OCI-LY1 (cell line): ENCODE data around the gene UCP3.

Experiments
- EZH2 ChIP-seq: fragments of 200-600 bp; sonication (generic), shearing (Covaris generic); IDR thresholded peaks from 2 replicates; pipeline ENCODE4 v1.8.0; 2017; ENCODE audit warnings: borderline replicate concordance, mixed run types, mild to moderate bottlenecking, antibody characterized with exemption, low read length, moderate library complexity, mixed read lengths
- TF ChIP-seq, protein P1 (sequence below): fragments of 200-600 bp; sonication (generic), shearing (Covaris generic); IDR thresholded peaks from 2 replicates; pipeline ENCODE4 v1.5.1; 2017; ENCODE audit warnings: mild to moderate bottlenecking, antibody characterized with exemption, low read length, moderate library complexity, mixed read lengths

DNA sequence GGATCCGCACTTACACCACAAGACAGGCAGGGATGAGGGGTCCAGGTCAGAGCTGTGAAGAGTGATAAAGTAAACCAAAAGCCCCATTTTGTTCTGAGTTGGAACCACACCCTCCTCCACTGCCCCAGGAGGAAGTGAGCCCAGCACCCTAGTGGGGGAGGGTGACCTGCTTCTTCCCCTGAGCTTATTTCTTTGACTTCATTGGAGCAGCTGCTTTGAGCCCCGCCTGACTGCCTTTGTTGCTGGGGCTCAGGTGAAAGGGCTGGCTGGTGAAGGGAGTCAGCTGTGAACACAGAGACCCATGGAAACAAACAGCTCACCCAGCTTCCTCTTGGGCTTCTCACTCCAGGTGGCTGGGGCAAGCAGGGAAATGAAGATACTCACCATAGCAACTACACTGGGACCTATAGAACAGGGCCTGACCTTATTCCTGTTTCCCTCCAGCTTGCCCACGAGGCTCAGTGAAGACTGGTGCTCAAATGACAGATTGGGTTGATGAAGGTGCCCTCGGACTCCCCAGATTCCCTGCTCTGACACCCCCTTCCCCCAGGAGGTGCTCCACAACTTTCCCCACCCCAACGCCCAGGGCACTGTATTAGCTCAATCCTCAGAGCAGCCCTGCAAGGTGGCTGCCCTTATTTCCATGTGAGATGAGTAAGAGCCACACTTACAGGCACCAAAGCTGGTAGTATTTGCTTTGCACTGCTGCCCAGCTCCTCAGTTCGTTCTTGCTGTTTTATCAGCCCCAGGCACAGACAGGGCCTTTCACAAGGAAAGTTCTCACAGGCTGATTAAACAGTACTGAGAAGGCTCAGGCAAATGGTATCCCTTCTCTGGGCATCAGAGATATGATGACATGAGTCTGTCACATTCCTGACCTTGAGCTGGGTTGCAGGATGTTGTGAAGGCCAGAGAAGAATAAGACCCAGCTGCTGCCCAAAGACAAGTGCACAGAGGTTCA is 28.6 kb downstream of the UCP3 start:
- TF ChIP-seq, protein P1, sequence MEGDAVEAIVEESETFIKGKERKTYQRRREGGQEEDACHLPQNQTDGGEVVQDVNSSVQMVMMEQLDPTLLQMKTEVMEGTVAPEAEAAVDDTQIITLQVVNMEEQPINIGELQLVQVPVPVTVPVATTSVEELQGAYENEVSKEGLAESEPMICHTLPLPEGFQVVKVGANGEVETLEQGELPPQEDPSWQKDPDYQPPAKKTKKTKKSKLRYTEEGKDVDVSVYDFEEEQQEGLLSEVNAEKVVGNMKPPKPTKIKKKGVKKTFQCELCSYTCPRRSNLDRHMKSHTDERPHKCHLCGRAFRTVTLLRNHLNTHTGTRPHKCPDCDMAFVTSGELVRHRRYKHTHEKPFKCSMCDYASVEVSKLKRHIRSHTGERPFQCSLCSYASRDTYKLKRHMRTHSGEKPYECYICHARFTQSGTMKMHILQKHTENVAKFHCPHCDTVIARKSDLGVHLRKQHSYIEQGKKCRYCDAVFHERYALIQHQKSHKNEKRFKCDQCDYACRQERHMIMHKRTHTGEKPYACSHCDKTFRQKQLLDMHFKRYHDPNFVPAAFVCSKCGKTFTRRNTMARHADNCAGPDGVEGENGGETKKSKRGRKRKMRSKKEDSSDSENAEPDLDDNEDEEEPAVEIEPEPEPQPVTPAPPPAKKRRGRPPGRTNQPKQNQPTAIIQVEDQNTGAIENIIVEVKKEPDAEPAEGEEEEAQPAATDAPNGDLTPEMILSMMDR: no peak
- TF ChIP-seq EZH2: no peak
